Bladder microvascular endothelial cell (primary cell): ENCODE data around the gene NAA35. TPM values are rescaled to one million over a fixed set of nuclear protein-coding genes. Genes with fewer than 3 reads are reported as not detected.

Experiments
- total RNA-seq: library from RNA; depleted of rRNA; stranded (reverse); fragments of >200 nt; gene quantifications from 2 replicates; pipeline ENCODE4 v1.2.3, GENCODE V29; 2014

The NAA35 gene
- total RNA-seq, result 13.0 and 24.4 TPM in 2 replicates

GRCh38 chr9:85940832-85941621 is at the start of gene NAA35:
Gene NAA35, plus strand, starts transcription at chr9:85941146. Its CDS starts 1,014 bp downstream, at chr9:85942160.

Other genes starting within 250 kb of the NAA35 start
- gene AGTPBP1, start 199.2 kb upstream of the NAA35 start, total RNA-seq, result 17.0 and 29.5 TPM in 2 replicates
- 35.1 TPM in 2 replicates for gene GOLM1, start 158.4 kb downstream of the NAA35 start, total RNA-seq